Muscle of arm (tissue), 12 donors: ENCODE data around the gene PRKCB. TPM values are rescaled to one million over a fixed set of nuclear protein-coding genes. Genes with fewer than 3 reads are reported as not detected.
A peak's percentile ranks its signal among the peaks of the same experiment; 100 is the strongest.
"Not testable (repeated sequence)": the region's sequence is repeated elsewhere in the genome, so short reads cannot be mapped to it uniquely, and the experiment has no call there.

Source experiments
- DNase-seq: peaks from one replicate; pipeline ENCODE4 v3.0.0-alpha.2; 2013
- polyA plus RNA-seq, 12 donors: library from polyadenylated mRNA; unstranded; fragments of 120-200 nt; gene quantifications; one replicate each; pipeline ENCODE4 v1.2.1, GENCODE V29; 2013; ENCODE audit not compliant: insufficient read length in 12 of 12

PRKCB gene
- polyA plus RNA-seq, 12 donors: 0.75 to 6.3 (median 1.8) TPM; not detected in 1

DNA sequence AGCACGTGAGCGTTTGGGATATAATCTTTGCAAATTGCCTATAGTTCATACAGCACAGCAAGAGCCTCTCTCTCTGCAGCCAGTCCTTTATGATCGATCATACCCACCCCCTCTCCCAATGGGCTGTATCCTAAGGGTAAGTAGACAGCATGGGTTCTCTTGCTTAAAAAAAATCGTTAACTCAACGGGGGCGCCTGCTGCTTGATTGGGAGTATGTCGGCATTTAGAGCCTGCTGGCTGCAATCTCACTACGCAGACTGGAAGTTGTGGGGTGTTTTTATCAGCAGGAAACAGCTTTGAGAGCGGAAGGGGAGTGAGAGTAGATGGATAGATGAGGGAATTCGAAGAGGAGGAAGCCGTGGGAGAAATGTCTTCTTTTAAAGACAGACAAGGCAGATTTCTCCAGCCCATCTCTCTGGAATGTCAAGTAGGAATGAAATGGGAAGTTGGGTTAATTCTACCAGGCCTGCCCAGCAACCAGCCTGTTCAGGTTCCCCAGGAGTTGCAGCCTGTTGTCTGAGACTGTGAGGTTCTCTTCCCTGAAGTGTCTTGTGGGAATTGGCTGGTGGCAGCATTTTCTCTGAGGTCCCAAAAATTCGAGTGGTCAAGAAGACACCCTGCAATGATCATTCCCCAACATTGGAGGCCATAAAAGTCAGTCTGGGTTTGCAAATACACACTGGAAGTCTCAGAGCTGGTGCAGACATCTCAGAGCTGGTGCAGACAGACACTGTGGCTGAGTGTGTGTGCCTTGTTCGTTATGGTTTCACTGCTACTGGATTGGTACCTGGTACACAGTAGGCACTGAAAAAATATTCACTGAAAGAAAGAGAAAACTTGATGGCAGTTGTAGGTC lies 65.6 kb downstream of the PRKCB start:
- DNase-seq: no peak

DNA sequence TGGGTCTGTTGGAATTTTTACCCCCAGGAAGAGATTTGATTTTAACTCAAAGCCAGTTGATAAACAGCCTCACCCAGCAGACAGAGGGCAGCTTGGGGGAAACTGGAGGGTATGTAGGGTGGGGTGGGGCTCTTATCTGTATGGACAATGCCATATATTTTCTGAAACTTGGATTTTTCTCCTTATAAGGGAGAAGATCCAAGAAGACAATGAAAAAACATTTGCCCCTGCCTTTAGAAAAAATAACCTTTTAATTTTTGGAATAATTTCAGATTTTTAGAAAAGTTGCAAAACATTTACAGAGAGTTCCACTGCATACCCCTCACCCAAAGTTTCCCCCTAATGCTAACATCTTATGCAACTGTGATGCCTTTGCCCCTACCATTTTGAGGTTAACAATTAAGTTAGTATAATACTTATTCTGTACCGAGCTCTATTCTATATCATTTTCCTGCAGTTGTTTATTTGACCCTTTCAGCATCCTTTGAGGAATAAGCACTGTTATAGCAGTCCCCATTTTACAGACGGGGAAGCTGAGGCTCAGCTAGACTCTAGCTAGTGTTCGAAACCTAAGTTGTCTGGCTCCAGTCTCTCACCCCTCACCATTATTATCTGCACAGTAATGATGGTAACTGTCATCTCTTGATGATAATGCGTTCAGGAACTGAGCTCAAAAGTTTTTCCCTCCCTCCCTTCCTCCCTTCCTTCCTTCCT lies 66.4 kb downstream of the PRKCB start:
- DNase-seq: no peak

- no peak for DNase-seq
Measured at GRCh38 chr16:23902748-23903414, 67.1 kb downstream of the PRKCB start.

GRCh38 chr16:23905027-23905426 lies 69.2 kb downstream of the PRKCB start:
- DNase-seq: peak; percentile 1

- DNase-seq: no peak
Measured at GRCh38 chr16:23907457-23907902, 71.7 kb downstream of the PRKCB start.

DNA sequence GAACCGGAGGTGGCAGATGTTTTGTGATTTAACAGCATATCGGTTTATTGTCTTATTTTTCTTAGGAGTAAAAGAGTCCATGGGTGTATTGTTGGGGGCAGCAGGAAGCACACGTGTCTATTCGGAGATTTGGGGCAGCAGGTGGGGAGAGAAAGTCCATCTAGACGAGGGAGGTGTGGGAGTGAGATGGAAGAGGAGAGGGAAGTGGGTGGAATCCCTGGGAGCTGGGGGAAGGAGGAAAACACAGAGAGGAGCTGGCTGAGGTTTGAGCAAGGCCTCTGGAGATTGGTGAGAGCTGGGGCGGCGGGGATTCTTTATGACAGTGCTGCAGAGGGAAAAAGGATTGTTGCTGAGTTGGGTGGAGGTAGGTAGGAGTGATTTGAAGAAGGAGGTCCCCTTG lies 72.1 kb downstream of the PRKCB start:
- DNase-seq: no peak

GRCh38 chr16:23908790-23909189 lies 73.0 kb downstream of the PRKCB start:
- no peak for DNase-seq

- DNase-seq: no peak
Measured at GRCh38 chr16:23909792-23910418, 74.1 kb downstream of the PRKCB start.

DNA sequence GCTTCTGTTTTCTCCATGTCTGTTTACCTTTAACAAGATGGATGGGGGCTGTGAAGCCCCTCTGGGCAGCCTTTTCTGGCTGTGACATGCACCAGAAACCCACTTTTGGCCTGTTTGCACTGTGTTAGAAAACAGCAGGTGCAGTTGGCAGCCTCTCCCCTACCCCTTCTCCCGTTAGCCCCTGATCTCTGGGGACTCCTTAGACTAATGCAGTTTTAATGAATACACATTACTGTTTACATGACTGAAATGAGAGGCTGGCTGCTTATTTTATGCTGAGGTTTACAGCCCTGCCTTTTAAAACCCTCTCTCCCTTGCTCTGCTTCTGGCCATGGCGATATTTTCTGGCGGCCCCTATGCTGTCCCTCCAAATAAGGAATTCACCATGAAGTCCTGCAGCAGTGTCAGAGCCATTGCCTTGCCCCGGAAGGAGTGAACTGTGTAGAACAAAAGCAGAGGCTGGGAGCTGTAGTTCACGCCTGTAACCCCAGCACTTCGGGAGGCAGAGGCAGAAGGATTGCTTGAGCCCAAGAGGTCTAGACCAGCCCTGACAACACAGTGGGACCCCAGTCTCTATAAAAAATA lies 79.3 kb downstream of the PRKCB start:
- no peak for DNase-seq

- not testable (repeated sequence) for DNase-seq
Measured at GRCh38 chr16:23916552-23916951, 80.8 kb downstream of the PRKCB start.

DNA sequence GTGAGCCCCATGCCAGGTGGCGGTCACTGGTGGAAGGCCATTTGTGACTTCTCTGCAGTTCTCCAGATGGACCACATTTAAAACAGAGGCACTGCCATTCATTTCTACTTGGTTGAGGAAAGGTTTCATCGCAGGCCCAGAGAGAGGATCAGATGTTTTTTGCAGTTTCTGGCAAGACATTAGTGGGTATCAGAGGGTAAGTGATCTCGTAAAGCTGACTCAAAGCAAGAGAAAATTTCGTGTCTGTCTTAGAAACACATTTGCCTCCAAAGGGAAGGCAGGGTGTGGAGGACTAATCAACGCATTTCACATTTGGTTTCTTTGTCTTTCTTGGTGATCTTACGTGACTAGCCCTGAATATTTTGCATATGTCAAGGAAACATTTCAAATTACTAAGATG lies 81.8 kb downstream of the PRKCB start:
- no peak for DNase-seq

DNA sequence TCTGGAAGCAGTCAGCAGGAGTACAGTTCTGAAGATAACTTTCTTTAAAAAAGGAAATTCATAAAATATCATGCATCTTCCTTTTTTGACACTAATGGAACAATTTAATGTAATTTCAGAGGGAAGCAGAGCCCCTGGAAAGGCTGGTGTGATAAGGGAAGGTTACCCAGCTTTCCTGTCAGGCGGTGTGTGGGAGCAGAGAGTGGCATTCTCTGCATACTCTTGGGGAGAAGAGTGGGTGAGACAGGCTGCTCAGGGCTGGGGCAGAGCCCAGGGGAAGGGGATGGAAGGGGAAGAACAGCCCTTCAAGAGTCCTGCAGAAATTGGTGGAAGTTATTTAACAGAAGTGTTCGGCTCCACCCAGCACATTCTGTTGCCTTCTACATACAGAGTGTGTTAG lies 84.7 kb downstream of the PRKCB start:
- no peak for DNase-seq

GRCh38 chr16:23920899-23921298 lies 85.1 kb downstream of the PRKCB start:
- DNase-seq: no peak

GRCh38 chr16:23922406-23922805 lies 86.6 kb downstream of the PRKCB start:
- no peak for DNase-seq

- DNase-seq: no peak
Measured at GRCh38 chr16:23924128-23924527, 88.3 kb downstream of the PRKCB start.

GRCh38 chr16:23927796-23928195 lies 92.0 kb downstream of the PRKCB start:
- DNase-seq: no peak

DNA sequence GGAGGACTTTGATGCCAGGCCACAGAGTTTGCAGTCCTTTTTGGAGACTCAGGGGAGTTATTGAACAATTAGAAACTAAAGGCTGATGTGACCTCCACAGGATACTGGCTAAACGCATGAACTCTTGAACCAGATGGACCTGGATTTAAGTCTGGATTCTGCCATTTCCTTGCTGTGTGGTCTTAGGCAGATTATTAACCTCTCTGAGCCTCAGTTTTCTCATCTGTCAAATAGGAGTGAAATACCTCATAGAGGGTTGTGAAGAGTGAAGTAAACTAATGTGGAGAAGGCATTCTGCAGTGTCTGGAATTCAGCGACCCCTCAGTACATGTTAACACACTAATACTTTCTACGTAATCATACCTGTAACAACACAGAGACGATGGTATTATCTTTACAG lies 93.5 kb downstream of the PRKCB start:
- no peak for DNase-seq

- no peak for DNase-seq
Measured at GRCh38 chr16:23929856-23930255, 94.1 kb downstream of the PRKCB start.

- DNase-seq: no peak
Measured at GRCh38 chr16:23930791-23931190, 95.0 kb downstream of the PRKCB start.

GRCh38 chr16:23931199-23931598 lies 95.4 kb downstream of the PRKCB start:
- DNase-seq: no peak

DNA sequence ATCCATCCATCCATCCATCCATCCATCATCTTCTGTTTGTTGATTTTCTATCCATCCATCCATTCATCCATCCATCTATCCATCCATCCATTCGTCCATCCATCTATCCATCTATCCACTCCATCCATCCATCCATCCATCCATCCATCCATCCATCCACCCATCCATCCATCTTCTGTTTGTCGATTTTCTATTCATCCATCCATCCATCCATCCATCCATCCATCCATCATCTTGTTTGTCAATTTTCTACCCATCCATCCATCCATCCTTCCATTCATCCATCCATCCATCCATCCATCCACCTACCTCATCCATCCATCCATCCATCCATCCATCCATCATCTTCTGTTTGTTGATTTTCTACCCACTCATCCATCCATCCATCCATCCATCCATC lies 97.9 kb downstream of the PRKCB start:
- DNase-seq: not testable (repeated sequence)
